Central memory CD8-positive, alpha-beta T cell (primary cell): ENCODE results near the gene SENP7.

Source experiments
- ATAC-seq: fragments of 150-1000 bp; cut with Tn5 transposase; replicated peaks from 2 replicates; pipeline ENCODE4 v1.10.0; 2022; ENCODE audit warnings: mild to moderate bottlenecking, moderate FRiP score, moderate number of reproducible peaks; ENCODE audit not compliant: poor library complexity, severe bottlenecking; ENCODE audit errors: extremely low read depth
- DNase-seq, 2 donors: peaks; one replicate each; pipeline ENCODE4 v3.0.0; 2021; ENCODE audit warnings: low spot score in 2 of 2
- H3K27ac Mint-ChIP-seq: one replicate; pipeline ENCODE4 v1.8.0; 2022; ENCODE audit warnings: low read depth, mild to moderate bottlenecking, moderate library complexity, mixed read lengths
- H3K27me3 Mint-ChIP-seq: one replicate; pipeline ENCODE4 v1.8.0; 2022; ENCODE audit warnings: mixed read lengths
- H3K36me3 Mint-ChIP-seq: one replicate; pipeline ENCODE4 v1.8.0; 2022; ENCODE audit warnings: mild to moderate bottlenecking, moderate library complexity, mixed read lengths; ENCODE audit not compliant: insufficient read depth
- H3K4me1 Mint-ChIP-seq: one replicate; pipeline ENCODE4 v1.8.0; 2022; ENCODE audit warnings: mixed read lengths
- H3K4me3 Mint-ChIP-seq: one replicate; pipeline ENCODE4 v1.8.0; 2022; ENCODE audit warnings: mild to moderate bottlenecking, moderate library complexity, mixed read lengths
- H3K9me3 Mint-ChIP-seq: one replicate; pipeline ENCODE4 v1.8.0; 2022; ENCODE audit warnings: mixed read lengths

SENP7 gene

DNA sequence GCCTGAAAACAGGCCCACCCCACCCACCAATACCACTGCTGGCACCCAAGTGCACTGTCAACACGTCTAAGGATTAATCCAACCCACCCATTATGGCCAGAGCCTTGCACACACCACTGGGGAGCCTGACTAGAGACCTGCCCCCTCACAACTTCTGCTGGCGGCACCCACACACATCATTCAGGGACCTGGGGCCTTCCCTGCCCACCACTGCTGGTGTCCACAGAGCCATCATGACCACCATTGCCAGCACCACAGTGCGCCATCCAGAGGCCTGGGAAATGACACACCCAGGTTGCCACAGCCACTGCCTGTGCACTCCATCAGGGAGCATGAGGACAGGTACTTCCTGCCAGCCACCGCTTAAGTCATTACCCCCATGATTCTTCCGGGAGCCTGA is 125.7 kb downstream of the SENP7 start:
- H3K4me1 Mint-ChIP-seq: peaks cover 62% of the 10 kb centered on the region
- H3K27me3 Mint-ChIP-seq: no peaks in the 10 kb centered on the region
- peaks cover 7% of the 10 kb centered on the region for H3K9me3 Mint-ChIP-seq
- H3K27ac Mint-ChIP-seq: no peak overlapping the region
- no peak for DNase-seq
- ATAC-seq: no peak
- no peak overlapping the region for H3K4me3 Mint-ChIP-seq
- H3K36me3 Mint-ChIP-seq: peaks cover 12% of the 10 kb centered on the region

DNA sequence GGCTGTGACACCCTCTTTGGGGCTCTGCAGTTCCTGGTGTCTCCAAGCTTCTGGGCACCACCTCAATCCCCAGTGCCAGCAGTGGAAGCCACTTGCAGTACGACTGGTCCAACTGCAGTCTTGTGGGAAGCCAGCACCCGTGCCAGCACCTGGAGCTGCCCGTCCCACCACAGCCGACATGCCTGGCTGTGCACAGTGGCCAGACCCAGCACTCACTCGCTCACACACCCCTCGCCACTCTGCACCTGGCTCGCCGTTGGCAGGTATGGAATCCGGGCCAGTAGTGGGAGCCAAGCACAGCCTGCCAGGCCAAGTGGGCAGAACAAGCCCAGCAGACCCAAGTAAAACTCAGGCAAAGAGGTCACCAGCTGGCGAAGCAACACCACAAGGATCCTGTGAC is 128.6 kb downstream of the SENP7 start:
- no peak overlapping the region for H3K4me3 Mint-ChIP-seq
- no peak for ATAC-seq
- peaks cover 6% of the 10 kb centered on the region for H3K9me3 Mint-ChIP-seq
- peaks cover 44% of the 10 kb centered on the region for H3K4me1 Mint-ChIP-seq
- no peak overlapping the region for H3K27ac Mint-ChIP-seq
- H3K27me3 Mint-ChIP-seq: no peaks in the 10 kb centered on the region
- H3K36me3 Mint-ChIP-seq: peaks cover 6% of the 10 kb centered on the region
- DNase-seq: no peak

DNA sequence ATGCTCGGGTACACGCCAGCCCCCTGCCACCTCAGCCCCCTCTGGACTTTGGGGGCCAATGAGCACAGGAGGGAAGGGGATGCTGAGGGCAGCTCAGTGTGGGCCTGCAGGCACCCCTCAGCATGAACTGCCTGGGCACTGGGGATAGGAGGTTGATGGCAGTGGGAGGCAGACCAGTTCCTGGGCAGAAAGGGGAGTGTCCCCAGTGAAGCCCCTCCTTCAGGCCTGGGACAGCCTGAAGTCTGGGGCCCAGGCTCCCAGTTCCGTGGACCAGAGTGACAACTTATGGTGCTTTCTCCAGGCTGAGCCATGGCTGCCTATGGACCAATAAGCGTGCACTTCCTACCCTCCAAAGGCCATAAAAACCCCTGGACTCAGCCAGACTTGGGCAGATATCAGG is 129.4 kb downstream of the SENP7 start:
- H3K4me1 Mint-ChIP-seq: peaks cover 45% of the 10 kb centered on the region
- H3K36me3 Mint-ChIP-seq: peaks cover 6% of the 10 kb centered on the region
- ATAC-seq: no peak

DNA sequence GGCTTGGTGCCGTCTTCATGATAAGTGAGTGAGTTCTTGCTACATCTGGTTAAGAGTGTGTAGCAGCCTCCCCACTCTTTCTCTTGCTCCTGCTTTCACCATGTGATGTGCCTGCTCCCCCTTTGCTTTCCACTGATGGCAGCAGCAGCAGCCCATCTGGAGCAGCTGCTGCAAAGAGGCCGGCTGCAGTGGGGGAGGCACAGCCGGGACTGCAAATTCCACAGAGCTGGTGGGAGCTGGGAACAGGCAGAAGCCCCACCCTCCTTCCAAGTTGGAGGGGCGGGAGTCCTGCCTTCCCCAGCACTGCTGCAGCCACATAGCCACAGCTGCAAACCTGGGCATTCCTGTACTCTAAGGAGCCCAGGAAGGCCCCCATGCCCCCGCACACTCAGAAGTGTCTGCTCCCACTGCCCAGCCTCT is 129.8 kb downstream of the SENP7 start:
- H3K27ac Mint-ChIP-seq: no peak overlapping the region
- H3K9me3 Mint-ChIP-seq: no peaks in the 10 kb centered on the region
- ATAC-seq (no peak), DNase-seq (no peak)
- H3K4me1 Mint-ChIP-seq: peaks cover 47% of the 10 kb centered on the region
- no peaks in the 10 kb centered on the region for H3K27me3 Mint-ChIP-seq
- peaks cover 8% of the 10 kb centered on the region for H3K36me3 Mint-ChIP-seq
- H3K4me3 Mint-ChIP-seq: no peak overlapping the region

More for the DNA sequence above, 129.4 kb downstream of the SENP7 start:
- H3K9me3 Mint-ChIP-seq: no peaks in the 10 kb centered on the region
- no peak for DNase-seq
- H3K27me3 Mint-ChIP-seq: no peaks in the 10 kb centered on the region
- no peak overlapping the region for H3K27ac Mint-ChIP-seq
- H3K4me3 Mint-ChIP-seq: no peak overlapping the region

GRCh38 chr3:101381809-101382208 is 131.2 kb downstream of the SENP7 start:
- Mint-ChIP-seq H3K36me3 (peaks cover 6% of the 10 kb centered on the region), H3K27ac (peak overlapping the region; percentile 35), H3K4me3 (no peak overlapping the region), H3K4me1 (peaks cover 43% of the 10 kb centered on the region), H3K27me3 (no peaks in the 10 kb centered on the region), H3K9me3 (no peaks in the 10 kb centered on the region)
- ATAC-seq (no peak), DNase-seq (no peak)

- Mint-ChIP-seq H3K9me3 (no peaks in the 10 kb centered on the region), H3K27me3 (no peaks in the 10 kb centered on the region), H3K27ac (peak overlapping the region; percentile 52), H3K4me1 (peaks cover 34% of the 10 kb centered on the region), H3K36me3 (peaks cover 3% of the 10 kb centered on the region), H3K4me3 (peak overlapping the region; percentile 59)
- ATAC-seq: peak; percentile 83
- no peak for DNase-seq
Observed at GRCh38 chr3:101379658-101380376, 133.2 kb downstream of the SENP7 start.

- H3K4me1 Mint-ChIP-seq: peaks cover 39% of the 10 kb centered on the region
Observed at GRCh38 chr3:101377796-101378195, 135.2 kb downstream of the SENP7 start.

GRCh38 chr3:101377209-101377608 is 135.8 kb downstream of the SENP7 start:
- peaks cover 5% of the 10 kb centered on the region for H3K36me3 Mint-ChIP-seq
- ATAC-seq: no peak
- H3K27me3 Mint-ChIP-seq: no peaks in the 10 kb centered on the region
- no peak overlapping the region for H3K27ac Mint-ChIP-seq
- DNase-seq: no peak
- H3K4me1 Mint-ChIP-seq: peaks cover 39% of the 10 kb centered on the region
- H3K4me3 Mint-ChIP-seq: no peak overlapping the region
- no peaks in the 10 kb centered on the region for H3K9me3 Mint-ChIP-seq

More at GRCh38 chr3:101377796-101378195, 135.2 kb downstream of the SENP7 start:
- H3K36me3 Mint-ChIP-seq: peaks cover 5% of the 10 kb centered on the region
- DNase-seq (no peak), ATAC-seq (no peak)
- peak overlapping the region; percentile 29 for H3K27ac Mint-ChIP-seq
- H3K4me3 Mint-ChIP-seq: no peak overlapping the region
- H3K9me3 Mint-ChIP-seq: no peaks in the 10 kb centered on the region
- H3K27me3 Mint-ChIP-seq: no peaks in the 10 kb centered on the region

GRCh38 chr3:101375586-101375985 is 137.4 kb downstream of the SENP7 start:
- H3K27ac Mint-ChIP-seq: no peak overlapping the region
- DNase-seq: no peak
- ATAC-seq: no peak
- H3K4me1 Mint-ChIP-seq: peaks cover 39% of the 10 kb centered on the region
- H3K4me3 Mint-ChIP-seq: no peak overlapping the region
- peaks cover 12% of the 10 kb centered on the region for H3K36me3 Mint-ChIP-seq
- H3K9me3 Mint-ChIP-seq: no peaks in the 10 kb centered on the region
- H3K27me3 Mint-ChIP-seq: no peaks in the 10 kb centered on the region

GRCh38 chr3:101362406-101362805 is 150.6 kb downstream of the SENP7 start:
- Mint-ChIP-seq H3K27ac (no peak overlapping the region), H3K9me3 (no peaks in the 10 kb centered on the region), H3K4me1 (no peaks in the 10 kb centered on the region), H3K27me3 (no peaks in the 10 kb centered on the region), H3K4me3 (no peak overlapping the region), H3K36me3 (peaks cover 20% of the 10 kb centered on the region)
- no peak for ATAC-seq
- no peak for DNase-seq

- Mint-ChIP-seq H3K9me3 (no peaks in the 10 kb centered on the region), H3K36me3 (peaks cover 12% of the 10 kb centered on the region), H3K27me3 (no peaks in the 10 kb centered on the region), H3K4me3 (no peak overlapping the region), H3K27ac (no peak overlapping the region), H3K4me1 (no peaks in the 10 kb centered on the region)
- DNase-seq (no peak), ATAC-seq (no peak)
Observed at GRCh38 chr3:101351829-101352228, 161.2 kb downstream of the SENP7 start.

DNA sequence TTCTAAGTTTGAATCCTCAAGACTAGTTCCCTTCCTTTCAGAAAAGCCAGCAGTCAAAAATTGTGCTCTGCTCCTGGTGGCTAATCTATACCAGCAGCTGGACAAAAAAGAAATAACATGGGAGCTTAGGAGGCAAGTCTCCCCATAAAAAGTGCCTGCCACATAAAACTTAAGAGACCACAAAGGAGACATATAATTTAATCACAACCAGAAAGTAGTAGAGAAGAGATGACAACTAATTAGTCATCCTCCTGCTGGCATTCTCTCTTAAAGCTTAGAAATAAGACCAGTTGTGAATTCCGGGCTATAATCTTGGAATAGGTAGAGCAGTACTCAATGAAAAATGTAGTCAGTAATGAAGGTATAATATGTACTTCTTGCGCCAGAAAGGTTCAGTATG is 172.4 kb downstream of the SENP7 start:
- Mint-ChIP-seq H3K27ac (no peak overlapping the region), H3K4me1 (peaks cover 4% of the 10 kb centered on the region), H3K27me3 (no peaks in the 10 kb centered on the region), H3K9me3 (no peaks in the 10 kb centered on the region), H3K36me3 (peaks cover 29% of the 10 kb centered on the region), H3K4me3 (no peak overlapping the region)
- no peak for ATAC-seq
- DNase-seq: no peak

DNA sequence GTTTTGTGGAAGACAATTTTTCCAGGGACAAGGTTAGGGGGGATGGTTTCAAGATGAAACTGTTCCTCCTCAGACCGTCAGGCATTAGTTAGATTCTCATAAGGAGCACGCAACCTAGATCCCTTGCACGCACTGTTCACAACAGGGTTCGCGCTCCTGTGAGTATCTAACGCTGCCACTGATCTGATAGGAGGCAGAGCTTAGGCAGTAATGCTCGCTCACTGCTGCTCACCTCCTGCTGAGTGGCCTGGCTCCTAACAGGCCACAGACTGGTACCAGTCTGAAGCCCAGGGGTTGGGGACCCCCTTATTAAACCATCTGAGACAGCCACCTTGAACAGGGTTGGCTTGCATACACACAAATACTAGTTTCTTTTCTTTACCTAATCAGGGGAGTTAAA is 179.1 kb downstream of the SENP7 start:
- Mint-ChIP-seq H3K27ac (no peak overlapping the region), H3K4me1 (no peaks in the 10 kb centered on the region), H3K36me3 (peaks cover 29% of the 10 kb centered on the region), H3K27me3 (no peaks in the 10 kb centered on the region), H3K9me3 (no peaks in the 10 kb centered on the region), H3K4me3 (no peak overlapping the region)
- DNase-seq: no peak
- ATAC-seq: no peak
